Measurements from ENCODE around the gene PCNX2.

The PCNX2 gene

GRCh38 chr1:233316473-233316872 lies 20.9 kb upstream of the PCNX2 start:
- no peak for DNase-seq

DNA sequence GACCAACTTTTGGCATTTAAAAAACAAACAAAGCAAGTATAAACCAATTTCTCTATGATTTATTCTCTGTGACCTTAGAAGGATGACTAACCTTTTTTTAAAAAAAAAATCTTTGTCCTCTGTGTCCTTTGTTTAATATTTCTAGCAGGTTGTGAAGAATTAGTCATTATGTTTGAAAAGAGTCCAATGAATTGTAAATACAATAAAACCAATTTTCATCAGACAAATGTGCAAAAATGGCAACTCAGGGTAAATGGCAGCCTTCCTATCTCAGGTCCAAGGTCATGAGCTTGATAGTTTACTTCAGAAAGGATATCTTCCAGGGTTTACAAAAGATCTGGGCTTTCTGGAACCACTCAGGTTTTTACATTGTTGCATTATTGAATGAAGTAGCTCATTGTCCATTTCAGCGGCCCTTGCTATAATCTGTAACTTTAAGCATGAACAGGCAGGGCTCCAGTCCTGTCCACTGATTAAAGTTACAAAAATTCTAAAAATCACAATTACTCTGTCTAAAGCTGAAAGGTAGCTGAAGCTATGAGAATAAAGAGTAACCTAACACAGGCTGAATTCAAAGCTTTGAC lies 20.3 kb upstream of the PCNX2 start:
- DNase-seq: no peak

DNA sequence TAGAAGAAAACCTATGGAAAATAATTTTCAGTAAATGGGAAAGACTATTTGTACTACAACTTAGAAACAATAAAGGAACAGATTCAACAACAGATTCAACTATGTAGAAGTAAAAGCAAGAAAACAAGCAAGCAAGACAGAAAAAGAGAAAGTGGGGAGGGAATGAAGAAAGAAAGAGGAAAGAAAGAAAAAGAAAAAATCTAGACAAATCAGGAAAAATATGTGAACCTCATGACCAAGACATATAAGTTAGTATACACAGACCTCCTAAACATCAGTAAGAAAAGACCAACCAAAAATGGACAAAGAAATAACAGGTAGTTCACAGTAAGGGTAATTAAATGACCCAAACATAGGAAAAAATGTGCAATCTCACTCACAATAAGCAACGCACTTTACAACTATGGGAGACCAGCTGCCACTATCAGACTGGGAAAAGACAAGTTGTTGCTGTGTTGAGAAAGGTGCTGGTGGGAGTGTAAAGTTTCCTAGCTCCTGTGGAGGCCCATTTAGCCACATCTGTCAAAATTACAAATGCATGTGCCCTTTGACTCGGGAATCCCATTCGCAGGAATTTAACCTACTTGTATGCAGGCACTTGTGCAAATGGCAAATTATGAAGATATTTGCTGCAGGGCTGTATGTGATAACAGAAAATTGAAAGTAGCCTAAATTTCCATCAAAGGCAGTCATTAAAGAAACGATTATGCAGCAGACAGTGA lies 18.1 kb upstream of the PCNX2 start:
- DNase-seq: no peak

DNA sequence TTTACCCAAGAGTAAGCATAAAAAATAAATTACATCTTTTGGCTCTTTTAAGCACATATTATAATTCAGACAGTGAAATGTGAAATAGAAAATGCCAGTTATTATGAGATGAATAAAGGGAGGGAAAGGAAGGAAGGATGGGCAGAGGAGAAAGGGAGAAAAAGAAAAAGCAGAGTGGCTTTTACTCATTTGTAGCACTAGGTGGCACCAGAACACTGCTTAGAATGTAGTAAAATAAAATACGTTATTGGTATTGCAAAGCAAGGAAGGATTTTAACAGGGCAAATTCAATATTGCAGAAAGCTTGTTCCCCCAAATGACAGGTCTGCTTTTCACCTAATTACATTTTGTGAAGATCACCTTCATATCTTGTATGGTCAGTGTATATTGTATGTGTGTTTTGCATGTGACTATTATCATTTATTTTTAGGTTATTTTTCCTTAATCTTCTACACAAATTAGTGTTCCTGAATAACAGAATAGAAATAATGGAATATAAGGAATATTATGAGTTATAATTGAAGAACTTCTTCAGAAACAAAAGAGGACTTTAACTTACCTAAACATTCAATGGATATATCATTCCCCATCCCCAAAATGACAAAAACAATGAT lies 9.1 kb upstream of the PCNX2 start:
- DNase-seq: peak; percentile 73

DNA sequence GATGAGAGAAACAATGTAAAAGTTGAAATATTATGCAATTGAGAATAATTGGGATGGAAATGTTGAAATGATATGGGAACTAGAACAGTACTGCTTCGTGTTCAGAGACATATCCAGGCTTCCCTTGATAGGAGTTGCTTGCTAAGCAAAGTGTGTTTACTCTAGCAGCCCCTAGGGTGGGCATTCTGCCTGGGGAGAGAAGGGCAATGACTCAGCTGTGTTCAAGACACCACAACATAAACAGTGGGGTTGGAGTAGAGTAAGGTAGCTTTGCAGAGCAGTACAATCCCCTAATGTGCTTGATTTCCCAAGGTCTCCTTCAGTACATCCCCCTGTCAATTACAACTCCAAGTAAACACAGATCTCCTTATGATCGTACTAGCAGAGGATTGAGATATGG lies 4.8 kb upstream of the PCNX2 start:
- DNase-seq: no peak

- DNase-seq: no peak
Measured at GRCh38 chr1:233299450-233299849, 3.9 kb upstream of the PCNX2 start.

DNA sequence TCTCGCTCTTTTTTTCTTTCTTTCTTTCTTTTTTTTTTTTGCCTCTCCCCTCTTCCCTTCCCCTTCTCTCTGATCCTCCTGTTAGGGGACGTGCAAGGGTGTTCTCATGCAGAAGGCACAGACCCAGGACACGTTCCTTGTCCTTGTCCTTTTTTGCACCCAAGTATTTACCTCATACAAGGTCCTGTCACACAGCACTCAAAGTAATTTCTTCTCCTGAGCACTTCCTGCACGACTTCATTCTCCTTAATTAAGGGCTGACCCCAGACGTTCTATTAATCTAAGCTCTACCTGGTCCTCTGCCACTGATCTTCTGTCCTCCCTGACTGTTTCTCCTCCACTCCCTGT lies 424 bp upstream of the PCNX2 start:
- no peak for DNase-seq

DNA sequence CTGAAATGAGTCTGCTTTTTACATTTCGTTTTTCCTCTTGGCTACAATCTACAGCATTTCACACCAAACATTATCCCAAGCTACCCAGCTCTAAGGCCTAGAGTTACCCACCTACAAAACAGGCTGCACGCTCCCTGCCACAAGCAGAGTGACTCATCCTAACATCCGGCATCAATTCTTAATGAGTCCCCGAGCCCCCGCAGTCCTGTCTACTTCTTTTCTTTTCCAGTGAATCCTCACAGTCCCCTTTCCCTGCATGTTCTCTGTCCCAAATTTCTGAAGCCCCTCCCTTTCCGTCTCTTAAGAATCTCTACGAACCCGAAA lies 650 bp downstream of the PCNX2 start:
- no peak for DNase-seq

DNA sequence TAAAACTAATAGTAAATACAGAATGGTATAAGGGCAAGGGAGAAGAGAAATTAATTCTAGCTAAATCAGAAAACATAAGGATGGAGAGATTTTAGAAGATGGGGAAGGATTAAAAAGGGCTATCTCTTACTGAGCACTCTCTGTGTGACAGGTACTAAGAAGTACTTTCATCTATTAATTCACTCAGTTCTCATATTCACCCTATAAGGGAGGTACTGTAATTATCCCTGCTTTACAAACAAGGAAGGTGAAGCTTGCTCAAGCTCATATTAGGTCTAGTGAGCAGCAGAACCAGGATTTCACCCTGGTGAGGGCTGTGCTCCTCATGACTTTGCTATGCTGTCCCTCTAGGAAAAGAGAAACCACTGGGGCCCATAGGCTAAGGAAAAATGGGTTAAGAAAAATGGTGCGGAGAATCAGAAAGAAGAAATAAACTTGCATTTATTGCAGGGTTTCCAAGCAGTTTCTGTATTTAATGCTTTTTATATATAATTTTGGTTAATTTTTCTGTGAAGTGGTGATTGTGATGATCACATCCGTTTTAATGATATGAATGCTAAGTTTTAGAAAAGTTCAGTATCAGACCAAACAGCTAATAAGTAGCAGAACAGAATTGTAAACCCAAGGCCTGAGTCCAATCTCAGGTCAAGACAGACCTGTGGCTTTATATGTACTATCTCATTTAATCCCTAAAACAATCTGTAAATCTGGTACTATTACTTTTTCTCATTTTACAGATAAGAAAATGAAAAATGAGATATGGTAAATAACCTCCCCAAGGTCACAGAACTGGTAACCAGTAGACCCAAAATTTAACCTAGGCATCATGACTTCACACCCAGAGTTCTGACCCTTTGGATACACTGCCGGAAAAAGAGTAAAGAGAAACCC lies 1.7 kb downstream of the PCNX2 start:
- no peak for DNase-seq

DNA sequence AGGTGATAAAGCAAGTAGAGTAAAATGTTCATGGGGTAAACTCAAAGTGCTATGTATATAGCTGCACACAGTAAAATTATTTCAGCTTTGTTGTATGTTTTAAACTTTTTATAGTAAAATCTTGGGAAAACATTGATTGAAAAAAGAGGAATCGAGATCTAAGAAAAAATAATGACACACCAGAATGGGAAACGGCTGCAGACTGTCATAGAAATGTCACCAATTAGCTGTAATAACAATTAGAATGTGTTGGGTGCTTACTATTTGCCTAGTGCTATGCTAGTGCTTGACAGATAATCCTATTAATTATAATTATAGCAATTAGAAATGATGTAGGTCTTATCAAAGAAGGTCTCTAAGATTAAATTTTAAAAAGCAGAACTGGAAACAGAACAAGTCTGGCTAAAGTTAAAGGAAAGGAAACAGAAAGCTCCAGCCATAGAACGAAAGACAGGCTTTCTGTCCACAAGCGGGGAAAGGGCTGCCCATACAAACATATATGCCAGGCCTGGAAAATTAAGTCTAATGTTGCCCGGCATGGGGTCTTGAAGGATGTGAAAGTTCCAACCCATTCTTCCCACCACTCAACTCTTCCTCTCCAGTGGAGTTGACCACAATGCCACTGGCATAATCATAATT lies 5.0 kb downstream of the PCNX2 start:
- no peak for DNase-seq

DNA sequence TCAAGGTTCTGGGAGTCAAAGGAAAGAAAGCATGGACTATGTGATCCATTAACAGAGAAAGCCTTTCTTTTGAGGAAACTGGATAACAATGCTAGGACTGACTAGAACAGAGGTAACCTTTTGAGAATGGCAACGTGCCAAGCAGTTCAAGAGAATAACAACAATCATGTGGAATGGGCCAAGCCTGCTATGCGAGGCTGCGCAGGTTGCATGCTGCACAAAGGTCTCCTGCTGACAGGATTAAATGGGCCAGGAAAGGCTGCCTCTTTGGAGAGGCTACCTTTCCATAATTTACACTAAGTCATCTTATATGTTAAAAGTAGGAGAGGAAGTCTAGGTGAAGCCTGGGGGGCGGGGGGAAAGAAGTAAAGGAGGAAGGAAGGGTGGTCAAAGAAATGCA lies 5.8 kb downstream of the PCNX2 start:
- no peak for DNase-seq

DNA sequence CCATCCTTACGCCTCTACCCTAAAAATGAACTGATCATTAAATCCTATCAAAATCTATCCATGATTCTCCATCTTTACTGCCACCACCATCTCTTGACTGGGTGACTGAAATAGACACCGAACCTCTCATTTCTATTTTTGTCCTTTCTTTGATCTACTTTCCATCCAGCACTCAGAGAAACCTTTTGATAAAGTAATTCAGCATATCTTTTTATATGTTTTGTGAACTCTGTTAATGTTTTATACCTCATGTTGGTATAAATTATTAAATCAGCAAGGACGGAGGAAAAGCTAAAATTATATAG lies 13.0 kb downstream of the PCNX2 start:
- no peak for DNase-seq

DNA sequence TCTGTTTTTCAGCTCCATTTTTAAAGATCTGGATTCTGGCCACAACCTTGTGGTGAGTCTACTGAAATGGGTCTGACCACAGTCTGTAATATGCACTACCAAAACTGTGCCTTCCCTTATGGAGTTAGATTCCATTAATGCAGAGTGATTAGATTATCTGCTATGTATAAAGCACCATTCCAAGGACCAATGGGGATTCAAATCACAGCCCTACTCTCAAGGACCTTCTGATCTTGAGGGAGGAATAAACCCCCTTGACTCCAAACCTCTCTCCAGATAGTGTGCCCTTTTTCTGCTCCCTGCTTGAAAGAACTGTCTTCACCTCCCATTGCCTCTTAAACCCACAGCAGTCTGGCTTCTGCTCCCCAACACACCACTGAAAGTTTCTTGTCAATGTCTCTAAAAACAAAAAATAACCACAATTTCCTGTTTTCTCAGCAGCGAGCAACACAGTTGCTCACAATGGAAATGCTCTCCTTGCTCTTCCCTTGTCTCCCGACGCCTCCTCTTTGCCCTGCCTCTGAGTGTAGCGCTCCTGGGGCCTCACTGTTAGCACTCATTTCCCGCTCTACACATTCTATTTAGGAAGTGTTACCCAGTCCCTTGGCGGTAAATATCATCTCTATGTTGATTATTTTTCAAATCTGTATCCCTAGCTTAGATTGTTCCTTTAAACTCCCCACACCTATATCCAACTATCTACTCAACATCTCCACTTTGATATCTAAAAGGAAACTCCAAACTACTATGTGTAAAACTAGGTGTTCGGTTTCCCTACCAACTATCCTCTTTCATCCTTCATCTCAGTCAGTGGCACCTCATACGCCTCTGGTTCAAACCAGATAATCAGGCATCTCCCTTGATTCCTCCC lies 13.6 kb downstream of the PCNX2 start:
- no peak for DNase-seq

- DNase-seq: no peak
Measured at GRCh38 chr1:233279971-233280370, 15.6 kb downstream of the PCNX2 start.

DNA sequence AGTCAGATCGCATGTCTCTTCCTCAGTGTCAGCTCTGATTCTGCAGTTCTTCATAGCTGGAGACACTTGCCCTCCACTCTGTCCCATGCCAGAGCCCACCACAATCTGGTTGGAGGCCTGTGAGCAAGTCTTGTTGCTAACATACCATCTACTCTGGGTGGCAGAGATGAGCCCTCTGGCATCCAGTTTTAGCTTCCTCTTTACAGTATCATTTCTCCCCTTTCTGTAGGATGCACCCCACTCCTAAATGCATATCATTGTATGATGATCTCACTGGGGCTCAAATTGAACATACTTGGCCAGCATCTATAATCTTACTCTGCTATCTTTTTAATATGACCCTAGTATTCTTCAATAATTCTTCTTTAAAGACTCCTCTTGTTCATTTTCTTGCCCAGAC lies 16.9 kb downstream of the PCNX2 start:
- no peak for DNase-seq

DNA sequence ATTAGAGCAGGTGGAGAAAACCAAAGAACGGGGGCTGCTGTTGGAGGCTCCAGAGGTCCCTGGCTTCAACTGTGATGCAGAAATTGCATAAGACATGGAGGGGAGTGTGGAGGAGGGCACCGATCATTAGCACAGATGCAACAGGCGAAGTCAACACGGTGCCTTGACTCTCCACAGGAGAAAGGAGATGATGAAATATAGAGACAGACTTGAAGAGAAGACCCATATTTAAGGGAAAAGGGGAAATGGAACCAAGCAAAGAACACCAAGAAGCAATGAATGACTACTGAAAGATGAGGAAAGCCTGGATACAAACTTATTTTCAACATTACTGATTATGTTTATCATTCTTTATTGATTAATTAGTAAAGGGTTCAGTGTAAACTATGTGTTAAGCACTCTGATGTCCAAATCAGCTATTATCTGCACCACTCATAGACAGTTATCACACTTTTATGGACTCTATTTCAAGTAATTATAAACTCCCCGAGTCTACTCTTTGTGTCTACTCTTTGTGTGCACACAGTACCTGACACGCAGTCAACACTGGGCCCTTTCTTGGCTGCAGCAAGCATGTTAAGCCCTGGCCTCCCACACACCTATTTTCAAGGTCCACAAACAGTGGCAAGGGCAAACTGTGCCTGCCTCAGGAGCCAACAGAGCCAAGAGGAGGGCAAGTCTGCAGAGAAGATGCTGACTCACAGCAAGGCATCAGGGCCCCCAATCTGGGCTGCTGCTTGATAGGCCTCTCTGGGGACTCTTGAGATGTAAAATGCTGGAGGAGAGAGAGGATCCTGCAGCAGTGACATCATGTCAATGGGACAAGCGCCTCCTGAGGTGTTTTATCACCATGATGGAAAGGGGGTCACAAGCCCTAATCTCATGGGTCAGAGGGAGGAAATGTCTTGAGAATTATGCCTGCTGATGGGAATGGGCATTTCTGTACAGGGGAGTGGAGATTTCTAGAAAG lies 17.6 kb downstream of the PCNX2 start:
- peak; percentile 36 for DNase-seq

DNA sequence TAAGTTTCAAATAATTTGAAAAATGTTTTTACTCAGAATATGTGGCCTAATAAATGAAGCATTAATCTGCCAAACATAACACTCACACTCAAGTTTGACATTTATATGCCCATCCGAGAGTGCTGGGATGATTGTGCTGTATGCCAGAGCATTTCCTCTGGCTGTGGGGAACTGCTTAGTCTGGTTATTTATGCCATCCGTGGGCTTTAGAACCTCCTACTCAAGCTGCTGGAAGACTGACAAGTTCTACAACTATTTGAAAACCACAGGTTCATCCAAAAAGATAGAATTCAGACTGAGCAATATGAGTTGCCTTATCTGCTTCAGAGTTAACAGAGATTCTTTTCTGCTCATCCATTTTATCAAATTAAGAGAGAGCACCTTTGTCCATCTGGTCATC lies 25.9 kb downstream of the PCNX2 start:
- DNase-seq: no peak

DNA sequence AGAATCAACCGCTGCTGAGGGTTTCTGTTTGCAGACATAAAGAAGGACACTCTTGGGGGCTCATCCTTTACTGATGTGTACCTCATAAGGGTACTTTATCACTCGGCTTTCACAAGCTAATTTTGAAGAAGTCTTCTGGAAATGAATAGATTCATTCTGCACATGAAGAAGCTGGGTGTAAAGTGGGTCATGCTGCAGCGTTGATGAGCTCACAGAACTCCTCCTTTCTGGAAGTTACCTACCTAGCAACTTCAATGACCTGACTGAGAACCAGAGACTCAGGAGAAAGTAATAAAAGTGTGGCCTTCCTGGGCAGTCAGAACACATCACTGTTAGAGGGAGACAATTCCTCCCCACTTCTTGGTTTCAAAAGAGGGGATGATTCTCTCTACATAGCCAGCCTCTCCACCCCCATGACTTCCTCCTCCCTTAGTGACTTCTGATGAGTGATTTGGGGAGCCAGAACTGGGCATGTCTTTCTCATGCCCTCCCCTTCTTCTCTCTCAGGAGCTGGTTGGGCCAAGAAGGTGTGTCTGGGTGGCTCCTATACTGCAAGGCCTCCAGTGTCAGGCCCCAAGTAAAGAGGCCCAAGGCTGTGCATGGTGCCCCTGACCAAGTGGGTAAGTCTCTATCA lies 27.0 kb downstream of the PCNX2 start:
- no peak for DNase-seq

GRCh38 chr1:233261695-233262094 lies 33.8 kb downstream of the PCNX2 start:
- DNase-seq: no peak

DNA sequence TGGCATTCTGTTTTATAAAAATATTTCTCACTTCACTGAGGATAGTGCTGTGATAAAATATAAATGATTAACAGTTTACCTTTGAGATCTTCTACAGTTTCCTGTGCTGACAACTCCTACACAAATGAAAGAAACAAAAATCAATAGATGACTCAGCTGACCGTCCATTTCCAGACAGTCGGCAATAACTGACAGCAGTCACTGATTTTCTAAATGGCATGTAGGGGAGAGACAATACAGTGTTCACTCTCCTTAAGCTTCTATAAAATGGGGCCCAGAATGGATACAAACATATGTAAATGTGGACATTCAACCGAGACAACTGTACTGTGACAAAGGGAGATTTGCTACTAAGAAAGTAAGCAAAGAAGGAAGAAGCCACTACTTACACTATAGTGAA lies 34.3 kb downstream of the PCNX2 start:
- no peak for DNase-seq

- no peak for DNase-seq
Measured at GRCh38 chr1:233257786-233258185, 37.7 kb downstream of the PCNX2 start.
